Measurements from ENCODE around the gene UBR2. TPM values are rescaled to one million over a fixed set of nuclear protein-coding genes. Genes with fewer than 3 reads are reported as not detected.

Gene UBR2
- total and polyA plus RNA-seq, 2 experiments from 2014 or later, result 10.9 to 22.6 TPM

Other genes with a start within 250 kb of the UBR2 start
- gene TRERF1, start 112.1 kb upstream of the UBR2 start, total RNA-seq, result 5.7 and 8.7 TPM in 2 replicates
- gene TRERF1, start 112.1 kb upstream of the UBR2 start, polyA plus RNA-seq, result 6.4 and 7.6 TPM in 2 replicates
- 7.3 and 10.1 TPM in 2 replicates for gene PRPH2, start 158.6 kb downstream of the UBR2 start, total RNA-seq
- gene PRPH2, start 158.6 kb downstream of the UBR2 start, polyA plus RNA-seq, result 9.6 and 15.0 TPM in 2 replicates
- gene TBCC, start 182.1 kb downstream of the UBR2 start, total RNA-seq, result 47.4 and 58.8 TPM in 2 replicates
- 53.3 and 67.1 TPM in 2 replicates for gene TBCC, start 182.1 kb downstream of the UBR2 start, polyA plus RNA-seq
- 5.3 and 7.2 TPM in 2 replicates for gene BICRAL, start 218.0 kb downstream of the UBR2 start, total RNA-seq
- 3.9 and 4.5 TPM in 2 replicates for gene BICRAL, start 218.0 kb downstream of the UBR2 start, polyA plus RNA-seq